K562 (cell line): ENCODE data around the gene PDCD6IP. TPM values are rescaled to one million over a fixed set of nuclear protein-coding genes. Genes with fewer than 3 reads are reported as not detected.

Source experiments
- FOXA3 ChIP-seq, 2 experiments: fragments of 450-650 bp in 1 of 2; sonication (generic) in 1 of 2; formaldehyde crosslinking; IDR thresholded peaks in 1 of 2; conservative IDR thresholded peaks in 1 of 2; 2 replicates each; pipeline versions ENCODE4 v1.4.0 to v1.8.0; 2020 to 2022; ENCODE audit warnings: mild to moderate bottlenecking in 2 of 2, missing genetic modification reagents in 1 of 2
- MNT ChIP-seq, 2 experiments: fragments of 450-650 bp; conservative IDR thresholded peaks; 2 replicates each; pipeline ENCODE4 v1.6.1; 2017; ENCODE audit warnings: mild to moderate bottlenecking in 2 of 2, moderate library complexity in 2 of 2
- MYNN ChIP-seq, 2 experiments: sonication (generic); formaldehyde crosslinking in 1 of 2; IDR thresholded peaks; 2 replicates each; pipeline versions ENCODE4 v1.5.0 to v1.6.1; 2016 to 2020; ENCODE audit warnings: antibody characterized with exemption in 1 of 2, missing genetic modification reagents in 1 of 2
- NRF1 ChIP-seq, 2 experiments: fragments of 450-650 bp; IDR thresholded peaks in 1 of 2; conservative IDR thresholded peaks in 1 of 2; 2 replicates each; pipeline ENCODE4 v1.6.1; 2014; ENCODE audit warnings: mild to moderate bottlenecking in 2 of 2
- SPI1 ChIP-seq: IDR thresholded peaks from 2 replicates; pipeline ENCODE4 v1.6.1; 2011; ENCODE audit warnings: low read depth, low read length, control low read depth, borderline replicate concordance
- ZBTB2 ChIP-seq: fragments of 450-650 bp; IDR thresholded peaks from 2 replicates; pipeline ENCODE4 v1.6.1; 2016; ENCODE audit warnings: antibody characterized with exemption
- ZFX ChIP-seq: sonication (generic); formaldehyde crosslinking; IDR thresholded peaks from 2 replicates; pipeline ENCODE4 v1.8.0; 2022; ENCODE audit warnings: mild to moderate bottlenecking, missing genetic modification reagents, moderate library complexity
- ZNF318 ChIP-seq, 2 experiments: fragments of 450-650 bp; IDR thresholded peaks; 2 replicates each; pipeline ENCODE4 v1.6.1; 2016; ENCODE audit warnings: mild to moderate bottlenecking in 2 of 2, borderline replicate concordance in 1 of 2, low read depth in 1 of 2, moderate library complexity in 1 of 2
- polyA plus RNA-seq, 8 experiments: library from polyadenylated mRNA; depleted of rRNA in 4 of 8; stranded (reverse) in 5 of 8; unstranded in 3 of 8; fragments of >200 nt; fragmentation: Nextera tagmentation in 2 of 8; fragmentation: Illumina TruSeq in 1 of 8; extraction: Ambion mirVana in 2 of 8; extraction: Trizol in 1 of 8; gene quantifications; 2 replicates each; pipeline versions ENCODE4 v1.2.1 to v1.2.3, GENCODE V29; 2011 to 2014; ENCODE audit warnings: inconsistent platforms in 1 of 8, missing spikeins in 1 of 8
- total RNA-seq, 7 experiments: library from RNA; depleted of rRNA in 6 of 7; stranded (reverse); fragments of >200 nt in 6 of 7; fragmentation: Illumina TruSeq in 2 of 7; extraction: Trizol in 2 of 7; gene quantifications; 2 replicates each; pipeline versions ENCODE4 v1.2.1 to v1.2.3, GENCODE V29; 2011 to 2021; ENCODE audit warnings: low replicate concordance in 1 of 7

PDCD6IP gene
- total and polyA plus RNA-seq, 9 of the 15 experiments (the other 6 are each of a cell fraction or from before 2014, with no cell fraction given), result 40.2 to 302 (median 122) TPM

- TF ChIP-seq ZNF318 (IDR thresholded peaks at IDR 0.05; ENCODE audit: borderline replicate concordance in 1 of 2, low read depth in 1 of 2), result 0 out of 4 replicates have a peak, but pooled peaks of 1 of the 2 experiments have one; percentile 58
- 0 out of 2 replicates have a peak, but pooled peaks have one; percentile 19 for TF ChIP-seq ZBTB2
- TF ChIP-seq ZFX (CRISPR knock-in tag), result no peak
- no peak for TF ChIP-seq SPI1
- TF ChIP-seq MYNN (IDR thresholded peaks at IDR 0.05), result no peak
- no peak for TF ChIP-seq MYNN (CRISPR knock-in tag; IDR thresholded peaks at IDR 0.05)
- no peak for TF ChIP-seq MNT (conservative IDR thresholded peaks at IDR 0.05)
- no peak for TF ChIP-seq FOXA3 (CRISPR knock-in tag; conservative IDR thresholded peaks at IDR 0.05 in 1 of 2, IDR thresholded peaks at IDR 0.05 in 1 of 2)
- TF ChIP-seq NRF1 (conservative IDR thresholded peaks at IDR 0.05 in 1 of 2, IDR thresholded peaks at IDR 0.05 in 1 of 2), result no peak
Measured at GRCh38 chr3:33792167-33792892, 6.1 kb upstream of the PDCD6IP start (continued).
